HG03432 (cell line): ENCODE measurements around the gene C16orf92.

Experiments used
- ATAC-seq: cut with Tn5 transposase; IDR thresholded peaks from one replicate; pipeline ENCODE4 v1.9.1; 2021; ENCODE audit warnings: mild to moderate bottlenecking, moderate library complexity; ENCODE audit not compliant: unreplicated experiment

Gene C16orf92, protein sequence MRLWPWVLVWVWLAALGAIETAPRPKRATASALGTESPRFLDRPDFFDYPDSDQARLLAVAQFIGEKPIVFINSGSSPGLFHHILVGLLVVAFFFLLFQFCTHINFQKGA

DNA sequence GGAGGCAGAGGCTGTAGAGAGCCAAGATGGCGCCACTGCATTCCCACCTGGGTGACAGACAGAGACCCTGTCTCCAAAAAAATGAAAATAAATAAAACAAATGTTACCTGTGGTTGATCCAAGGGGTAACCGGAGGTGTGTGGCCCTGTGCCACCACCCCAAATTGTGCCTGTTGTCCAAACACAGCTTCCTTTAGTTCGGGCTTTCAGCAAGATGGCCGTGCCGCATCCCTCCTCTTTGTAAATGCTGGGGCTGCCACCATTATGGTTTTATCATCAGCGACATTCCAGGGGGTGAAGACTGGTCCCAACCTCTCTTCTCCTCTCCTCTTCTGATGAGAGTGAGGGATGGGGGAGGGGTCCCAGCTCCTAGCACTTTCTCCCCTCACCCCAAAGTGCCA, at the start of gene C16orf92:
TSS of gene C16orf92 (plus strand) at position 312 of the 400 bp plus-strand sequence. CDS start 143 bp downstream, outside the sequence.
- ATAC-seq: no peak

DNA sequence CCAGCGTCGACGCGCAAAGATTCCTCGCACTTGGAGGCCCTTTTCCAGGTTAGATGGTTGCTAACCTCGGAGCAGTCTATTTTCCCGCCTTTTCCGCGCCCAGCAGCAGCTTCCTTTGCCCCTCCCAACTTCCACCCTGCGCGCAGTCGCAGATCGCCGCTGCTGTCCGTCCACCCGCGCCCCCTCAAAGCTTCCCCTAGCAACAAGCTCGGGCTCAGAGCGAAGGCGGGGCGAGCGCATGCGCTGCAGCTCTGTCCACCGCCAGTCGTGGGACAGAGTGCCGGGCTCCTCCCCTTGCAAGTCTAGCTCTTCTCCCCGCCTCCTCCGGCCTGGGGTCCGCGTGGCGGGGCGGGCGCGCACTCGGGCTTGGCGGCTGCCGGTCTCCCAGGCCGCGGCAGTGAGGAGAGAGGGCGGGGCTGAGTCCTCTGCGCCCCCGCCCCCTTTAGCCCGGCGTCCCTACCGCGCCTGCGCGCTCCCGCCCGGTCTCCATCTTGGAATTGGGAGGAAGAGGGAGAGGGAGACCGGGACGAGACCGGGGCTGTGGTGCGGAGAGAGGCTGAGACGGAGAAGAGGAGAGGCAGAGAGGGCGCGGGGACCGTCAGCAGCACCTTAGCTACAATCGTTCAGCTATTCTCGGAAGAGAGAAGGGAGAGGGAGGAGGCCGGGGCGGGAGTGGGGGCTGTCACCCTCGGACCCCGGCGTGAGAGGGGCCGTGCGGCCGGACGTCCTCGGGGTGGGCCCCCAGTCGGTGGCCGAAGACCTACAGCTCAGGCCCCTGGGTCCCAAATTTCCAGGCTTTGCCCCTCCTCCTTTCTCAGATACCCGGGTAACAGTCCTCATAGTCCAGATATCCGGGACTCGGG, 49.4 kb upstream of the C16orf92 start, which contains the start of gene TAOK2:
TSS of gene TAOK2 (plus strand) at position 485 of the 863 bp plus-strand sequence. CDS start 3,905 bp downstream, outside the sequence.
- peak; percentile 94 for ATAC-seq

DNA sequence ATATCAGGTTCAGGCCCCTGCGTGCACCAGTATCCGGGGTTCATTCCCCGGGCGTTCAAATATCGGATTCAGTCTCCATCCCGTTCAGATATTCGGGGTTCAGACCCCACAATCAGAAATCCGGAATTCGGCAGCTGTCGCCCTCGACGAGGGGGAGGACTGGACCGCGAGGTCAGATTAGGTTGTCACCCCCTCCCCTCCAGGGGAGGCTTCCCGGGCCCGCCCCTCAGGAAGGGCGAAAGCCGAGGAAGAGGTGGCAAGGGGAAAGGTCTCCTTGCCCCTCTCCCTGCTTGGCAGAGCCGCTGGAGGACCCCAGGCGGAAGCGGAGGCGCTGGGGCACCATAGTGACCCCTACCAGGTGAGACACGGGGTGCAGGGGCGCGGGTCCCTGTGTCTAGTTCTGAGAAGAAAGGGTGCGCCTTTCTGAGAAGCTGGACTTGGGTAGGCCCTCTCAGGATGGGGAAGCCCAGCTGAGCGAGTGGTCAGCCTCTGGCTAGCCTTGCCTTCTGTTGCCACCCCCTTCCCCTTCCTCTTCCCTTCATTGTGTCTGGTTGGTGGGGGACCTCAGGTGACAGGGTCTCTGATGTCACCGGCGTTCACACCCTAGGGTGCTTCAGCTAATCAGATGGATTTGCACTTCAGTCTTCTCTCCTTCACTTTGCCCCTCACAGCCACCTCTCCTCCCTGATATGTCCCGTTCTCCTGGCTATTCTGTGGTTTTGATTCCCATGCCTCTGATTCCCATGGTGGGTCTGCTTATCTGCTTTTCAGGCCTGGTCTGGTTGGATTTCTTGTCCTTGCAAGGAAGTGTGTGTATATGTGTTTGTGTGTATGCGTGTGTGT, 48.5 kb upstream of the C16orf92 start:
- ATAC-seq: no peak

DNA sequence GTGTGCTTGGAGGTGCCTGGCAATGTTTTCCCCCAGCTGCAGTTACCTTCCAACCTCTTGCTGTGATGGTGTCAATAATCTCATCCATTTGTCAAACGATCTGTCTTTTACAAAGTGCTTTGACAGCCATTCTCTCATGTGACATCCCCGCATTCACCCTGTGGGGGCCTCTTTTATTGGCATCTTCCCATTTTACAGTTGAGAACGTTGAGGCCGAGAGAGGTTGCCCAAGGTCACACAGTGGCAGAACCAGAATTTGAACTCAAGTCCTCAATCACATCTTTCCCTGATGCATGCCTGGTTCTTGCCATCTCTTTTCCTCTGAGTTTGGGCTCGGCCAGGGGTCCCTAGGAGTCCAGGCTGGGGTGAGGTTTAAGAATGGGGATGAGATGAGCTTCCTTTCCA, 47.9 kb upstream of the C16orf92 start:
- ATAC-seq: no peak

DNA sequence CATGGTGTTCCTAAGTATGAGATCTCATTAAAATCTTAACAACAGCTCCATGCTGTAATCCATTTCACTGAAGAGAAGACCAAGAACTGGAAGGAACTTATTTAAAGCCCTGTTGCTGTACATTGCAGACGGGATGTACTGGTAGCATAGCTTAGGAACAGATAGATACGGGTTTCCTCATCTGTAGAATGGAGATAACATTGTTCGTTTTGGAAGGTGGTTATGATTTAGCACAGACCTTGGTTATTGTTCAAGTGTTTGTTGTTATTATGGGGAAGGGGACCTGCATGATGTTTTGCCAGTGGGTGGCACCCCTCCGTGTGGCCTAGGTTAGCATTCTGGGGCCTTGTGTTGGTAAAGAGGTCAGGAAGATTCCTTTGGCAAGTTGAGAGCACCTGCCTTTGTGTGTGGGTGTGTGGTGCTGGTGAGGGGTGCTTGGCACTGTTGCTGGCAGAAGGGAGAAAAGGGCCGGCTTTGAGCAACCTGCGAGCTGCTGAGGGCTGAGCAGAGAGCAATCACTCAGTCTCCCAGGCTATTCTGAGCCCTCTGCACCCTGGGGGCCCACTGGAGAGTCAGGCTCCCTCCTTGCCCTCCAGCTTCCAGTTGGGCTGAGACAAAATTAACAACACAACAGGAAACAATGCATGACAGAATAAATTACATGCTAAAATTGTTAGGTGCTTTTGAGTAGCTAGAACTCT, 47.0 kb upstream of the C16orf92 start:
- ATAC-seq: no peak

DNA sequence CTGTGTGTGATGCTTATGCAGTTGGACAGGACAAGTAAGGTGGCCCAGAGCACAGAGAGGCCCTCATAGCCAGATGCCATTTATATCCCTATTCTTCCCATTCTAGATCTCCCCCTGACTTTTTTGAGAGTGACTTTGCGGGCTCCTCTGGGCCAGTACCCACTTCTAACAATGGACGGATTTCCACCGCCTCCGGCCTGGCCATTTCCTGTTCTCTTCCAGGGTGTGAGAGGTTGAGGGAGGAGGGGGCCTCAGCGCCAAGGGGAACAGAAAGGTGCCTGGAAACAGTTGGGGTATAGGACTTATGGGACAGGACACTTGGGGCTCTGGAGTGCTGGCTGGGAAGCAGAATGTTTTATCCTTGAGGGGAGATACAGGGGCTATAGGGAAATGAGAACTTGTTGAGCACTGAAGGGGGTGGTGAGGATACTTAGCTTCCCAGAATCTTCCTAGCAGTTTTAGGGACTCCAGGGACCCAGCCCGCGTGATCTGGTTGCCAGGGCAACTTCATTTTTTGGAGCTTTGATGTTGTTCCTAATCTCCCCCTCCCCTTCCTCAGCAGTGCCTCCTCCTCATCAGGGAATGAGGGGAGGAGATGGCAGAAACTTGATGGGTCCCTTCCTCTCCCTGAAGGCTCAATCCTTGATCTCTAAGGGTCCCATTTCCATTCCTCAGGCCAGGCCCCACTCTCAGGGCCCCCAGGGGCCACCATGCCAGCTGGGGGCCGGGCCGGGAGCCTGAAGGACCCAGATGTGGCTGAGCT, 45.8 kb upstream of the C16orf92 start:
- ATAC-seq: no peak

DNA sequence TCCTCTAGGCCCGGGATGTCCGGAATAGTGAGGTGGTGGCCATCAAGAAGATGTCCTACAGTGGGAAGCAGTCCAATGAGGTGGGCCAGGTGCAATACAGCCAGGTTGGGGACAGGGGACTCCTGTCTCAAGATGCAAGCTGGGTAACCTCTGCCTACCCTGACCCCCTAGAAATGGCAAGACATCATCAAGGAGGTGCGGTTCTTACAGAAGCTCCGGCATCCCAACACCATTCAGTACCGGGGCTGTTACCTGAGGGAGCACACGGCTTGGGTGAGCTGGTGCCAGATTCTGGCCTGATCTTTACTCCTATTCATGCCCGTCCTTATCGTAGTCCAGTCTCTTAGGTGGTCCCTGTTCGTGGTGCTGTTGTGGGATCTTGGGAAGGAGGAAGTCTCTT, 44.9 kb upstream of the C16orf92 start:
- ATAC-seq: no peak

DNA sequence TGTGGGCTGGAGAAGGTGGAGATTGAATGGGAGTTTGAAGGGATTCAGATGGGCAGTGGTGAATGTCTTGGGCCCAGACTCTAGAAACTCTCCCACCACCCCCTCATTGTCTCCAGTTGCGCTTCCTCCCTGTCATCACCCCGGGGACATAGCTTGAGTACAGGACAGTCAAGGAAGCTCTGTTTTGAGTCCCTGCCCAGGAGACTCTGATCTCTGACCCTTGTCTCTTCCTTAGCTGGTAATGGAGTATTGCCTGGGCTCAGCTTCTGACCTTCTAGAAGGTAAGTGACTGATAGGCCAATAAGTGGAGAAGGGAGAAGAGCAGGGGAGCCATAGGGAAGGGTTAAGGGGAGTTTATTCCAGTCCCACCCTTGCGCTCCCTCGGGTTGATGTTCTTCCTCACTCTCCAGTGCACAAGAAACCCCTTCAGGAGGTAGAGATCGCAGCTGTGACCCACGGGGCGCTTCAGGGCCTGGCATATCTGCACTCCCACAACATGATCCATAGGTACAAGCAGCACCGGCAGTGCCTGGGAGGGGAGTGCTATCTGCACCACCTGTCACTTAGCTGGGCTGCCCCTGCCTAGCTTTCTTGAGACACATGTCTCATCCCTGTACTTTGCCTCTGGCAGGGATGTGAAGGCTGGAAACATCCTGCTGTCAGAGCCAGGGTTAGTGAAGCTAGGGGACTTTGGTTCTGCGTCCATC, 44.3 kb upstream of the C16orf92 start:
- no peak for ATAC-seq

DNA sequence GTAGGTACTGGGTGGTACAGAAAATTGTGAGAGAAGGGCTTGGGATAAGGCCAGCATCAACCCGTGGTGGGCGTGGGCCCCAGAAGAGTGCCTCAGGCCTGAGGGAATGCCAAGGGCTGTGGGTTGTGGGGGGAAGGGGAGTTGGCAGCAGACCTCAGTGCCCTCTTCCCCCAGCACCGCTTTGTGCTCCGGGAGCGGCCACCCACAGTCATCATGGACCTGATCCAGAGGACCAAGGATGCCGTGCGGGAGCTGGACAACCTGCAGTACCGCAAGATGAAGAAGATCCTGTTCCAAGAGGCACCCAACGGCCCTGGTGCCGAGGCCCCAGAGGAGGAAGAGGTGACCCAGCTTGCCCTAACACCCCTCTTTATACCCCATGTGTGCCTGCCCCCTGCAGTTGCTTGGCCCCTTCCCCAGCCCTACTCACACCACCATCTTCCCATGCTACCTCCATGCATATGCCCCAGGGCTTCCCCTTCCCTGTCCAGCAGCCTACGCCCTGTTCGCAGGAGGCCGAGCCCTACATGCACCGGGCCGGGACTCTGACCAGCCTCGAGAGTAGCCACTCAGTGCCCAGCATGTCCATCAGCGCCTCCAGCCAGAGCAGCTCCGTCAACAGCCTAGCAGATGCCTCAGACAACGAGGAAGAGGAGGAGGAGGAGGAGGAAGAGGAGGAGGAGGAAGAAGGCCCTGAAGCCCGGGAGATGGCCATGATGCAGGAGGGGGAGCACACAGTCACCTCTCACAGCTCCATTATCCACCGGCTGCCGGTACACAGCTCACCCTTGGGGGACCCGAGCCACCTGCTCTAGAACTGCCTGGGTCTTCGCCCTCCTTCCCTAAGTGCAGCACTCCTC, 40.2 kb upstream of the C16orf92 start:
- no peak for ATAC-seq

DNA sequence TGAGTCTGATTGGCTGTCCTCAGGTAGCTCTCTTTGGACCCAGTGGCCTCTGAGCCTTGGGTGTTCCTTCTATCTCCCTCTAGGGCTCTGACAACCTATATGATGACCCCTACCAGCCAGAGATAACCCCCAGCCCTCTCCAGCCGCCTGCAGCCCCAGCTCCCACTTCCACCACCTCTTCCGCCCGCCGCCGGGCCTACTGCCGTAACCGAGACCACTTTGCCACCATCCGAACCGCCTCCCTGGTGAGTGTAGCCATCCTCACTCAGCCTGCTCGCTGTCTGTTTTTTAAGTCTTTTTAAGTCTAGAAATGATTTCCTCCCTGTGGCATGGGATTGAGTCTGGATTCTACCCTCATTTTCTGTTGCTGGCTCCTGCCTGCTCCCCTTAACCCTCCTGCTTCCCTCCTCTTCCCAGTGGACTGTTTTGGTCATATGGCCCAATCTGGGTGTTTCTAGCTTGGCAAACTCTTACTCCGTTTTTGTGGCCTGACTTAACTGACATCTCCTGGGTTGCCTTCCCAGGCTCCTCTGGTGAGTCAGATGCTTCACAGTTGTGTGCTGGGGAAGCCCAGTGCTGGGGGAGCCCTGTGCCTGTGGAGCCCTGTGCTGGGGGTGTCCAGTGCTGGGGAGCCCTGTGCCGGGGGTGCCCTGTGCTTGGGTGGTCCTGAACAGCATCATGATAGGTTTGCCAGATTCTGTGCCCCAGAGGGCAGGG, 39.4 kb upstream of the C16orf92 start:
- no peak for ATAC-seq

DNA sequence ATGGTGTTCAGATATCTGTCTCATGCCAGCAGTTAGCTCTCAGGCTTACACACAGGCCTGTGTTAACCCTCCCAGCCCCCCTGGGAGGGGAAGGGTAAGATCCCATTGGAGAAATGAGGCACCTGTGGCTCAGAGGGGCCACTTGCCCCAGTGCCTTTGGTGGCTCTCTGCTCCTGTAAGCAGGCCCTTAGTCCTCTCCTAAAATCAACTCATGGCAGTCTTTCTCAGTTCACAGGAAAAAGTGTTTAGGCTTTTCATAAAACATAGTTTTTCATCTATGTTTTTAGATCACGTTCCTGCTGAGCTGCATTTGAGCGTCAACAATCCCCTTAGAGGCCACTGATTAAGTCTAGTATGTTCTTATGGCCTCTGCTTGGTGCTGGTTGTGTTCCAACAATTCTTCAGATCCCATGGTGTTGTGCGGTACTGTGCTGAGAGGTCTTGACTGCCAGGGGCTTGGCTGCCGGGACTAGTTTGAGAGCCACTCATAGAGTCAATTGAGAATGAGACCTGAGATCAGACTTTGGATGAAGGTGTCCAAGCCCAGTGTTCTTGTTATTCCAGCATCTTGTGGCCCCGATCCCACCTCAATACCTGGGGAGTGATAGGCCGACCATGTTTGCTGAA, 38.7 kb upstream of the C16orf92 start:
- ATAC-seq: no peak

DNA sequence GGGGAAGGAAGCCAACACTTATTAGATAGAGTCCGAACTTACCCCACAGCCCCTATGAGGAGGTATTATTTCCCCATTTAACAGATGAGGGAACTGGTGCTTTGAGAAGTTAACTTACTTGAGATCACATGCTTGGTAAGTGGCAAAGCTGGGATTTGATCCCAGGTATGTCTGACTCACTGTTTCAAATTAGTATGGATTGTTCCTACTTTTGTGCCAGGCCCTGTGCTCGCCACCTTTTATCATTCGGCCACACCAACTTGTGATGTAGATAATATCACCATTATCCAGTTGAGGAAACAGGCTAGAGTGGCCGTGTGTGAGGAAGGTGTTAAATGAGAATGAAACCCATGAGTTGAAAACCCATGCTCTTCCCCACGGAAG, 38.2 kb upstream of the C16orf92 start:
- no peak for ATAC-seq

DNA sequence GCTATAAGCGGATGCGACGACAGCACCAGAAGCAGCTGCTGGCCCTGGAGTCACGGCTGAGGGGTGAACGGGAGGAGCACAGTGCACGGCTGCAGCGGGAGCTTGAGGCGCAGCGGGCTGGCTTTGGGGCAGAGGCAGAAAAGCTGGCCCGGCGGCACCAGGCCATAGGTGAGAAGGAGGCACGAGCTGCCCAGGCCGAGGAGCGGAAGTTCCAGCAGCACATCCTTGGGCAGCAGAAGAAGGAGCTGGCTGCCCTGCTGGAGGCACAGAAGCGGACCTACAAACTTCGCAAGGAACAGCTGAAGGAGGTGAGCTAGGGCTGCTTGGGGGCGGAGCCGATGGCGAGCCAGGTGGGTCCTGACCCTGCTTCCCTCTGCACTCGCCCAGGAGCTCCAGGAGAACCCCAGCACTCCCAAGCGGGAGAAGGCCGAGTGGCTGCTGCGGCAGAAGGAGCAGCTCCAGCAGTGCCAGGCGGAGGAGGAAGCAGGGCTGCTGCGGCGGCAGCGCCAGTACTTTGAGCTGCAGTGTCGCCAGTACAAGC, 37.7 kb upstream of the C16orf92 start:
- ATAC-seq: no peak

DNA sequence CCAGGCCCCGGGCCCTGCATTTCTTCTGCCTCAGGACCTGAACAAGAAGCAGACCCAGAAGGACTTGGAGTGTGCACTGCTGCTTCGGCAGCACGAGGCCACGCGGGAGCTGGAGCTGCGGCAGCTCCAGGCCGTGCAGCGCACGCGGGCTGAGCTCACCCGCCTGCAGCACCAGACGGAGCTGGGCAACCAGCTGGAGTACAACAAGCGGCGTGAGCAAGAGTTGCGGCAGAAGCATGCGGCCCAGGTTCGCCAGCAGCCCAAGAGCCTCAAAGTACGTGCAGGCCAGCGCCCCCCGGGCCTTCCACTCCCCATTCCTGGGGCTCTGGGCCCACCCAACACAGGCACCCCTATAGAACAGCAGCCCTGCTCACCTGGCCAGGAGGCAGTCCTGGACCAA, 36.8 kb upstream of the C16orf92 start:
- no peak for ATAC-seq

DNA sequence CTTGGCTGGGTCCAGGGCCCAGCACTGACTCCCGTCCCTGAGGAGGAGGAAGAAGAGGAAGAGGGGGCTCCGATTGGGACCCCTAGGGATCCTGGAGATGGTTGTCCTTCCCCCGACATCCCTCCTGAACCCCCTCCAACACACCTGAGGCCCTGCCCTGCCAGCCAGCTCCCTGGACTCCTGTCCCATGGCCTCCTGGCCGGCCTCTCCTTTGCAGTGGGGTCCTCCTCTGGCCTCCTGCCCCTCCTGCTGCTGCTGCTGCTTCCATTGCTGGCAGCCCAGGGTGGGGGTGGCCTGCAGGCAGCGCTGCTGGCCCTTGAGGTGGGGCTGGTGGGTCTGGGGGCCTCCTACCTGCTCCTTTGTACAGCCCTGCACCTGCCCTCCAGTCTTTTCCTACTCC, 36.1 kb upstream of the C16orf92 start:
- ATAC-seq: no peak

DNA sequence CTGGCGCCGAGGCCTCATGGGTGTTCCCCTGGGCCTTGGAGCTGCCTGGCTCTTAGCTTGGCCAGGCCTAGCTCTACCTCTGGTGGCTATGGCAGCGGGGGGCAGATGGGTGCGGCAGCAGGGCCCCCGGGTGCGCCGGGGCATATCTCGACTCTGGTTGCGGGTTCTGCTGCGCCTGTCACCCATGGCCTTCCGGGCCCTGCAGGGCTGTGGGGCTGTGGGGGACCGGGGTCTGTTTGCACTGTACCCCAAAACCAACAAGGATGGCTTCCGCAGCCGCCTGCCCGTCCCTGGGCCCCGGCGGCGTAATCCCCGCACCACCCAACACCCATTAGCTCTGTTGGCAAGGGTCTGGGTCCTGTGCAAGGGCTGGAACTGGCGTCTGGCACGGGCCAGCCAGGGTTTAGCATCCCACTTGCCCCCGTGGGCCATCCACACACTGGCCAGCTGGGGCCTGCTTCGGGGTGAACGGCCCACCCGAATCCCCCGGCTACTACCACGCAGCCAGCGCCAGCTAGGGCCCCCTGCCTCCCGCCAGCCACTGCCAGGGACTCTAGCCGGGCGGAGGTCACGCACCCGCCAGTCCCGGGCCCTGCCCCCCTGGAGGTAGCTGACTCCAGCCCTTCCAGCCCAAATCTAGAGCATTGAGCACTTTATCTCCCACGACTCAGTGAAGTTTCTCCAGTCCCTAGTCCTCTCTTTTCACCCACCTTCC, 35.5 kb upstream of the C16orf92 start:
- no peak for ATAC-seq
